ENCODE results near the gene DPM2.

DNA sequence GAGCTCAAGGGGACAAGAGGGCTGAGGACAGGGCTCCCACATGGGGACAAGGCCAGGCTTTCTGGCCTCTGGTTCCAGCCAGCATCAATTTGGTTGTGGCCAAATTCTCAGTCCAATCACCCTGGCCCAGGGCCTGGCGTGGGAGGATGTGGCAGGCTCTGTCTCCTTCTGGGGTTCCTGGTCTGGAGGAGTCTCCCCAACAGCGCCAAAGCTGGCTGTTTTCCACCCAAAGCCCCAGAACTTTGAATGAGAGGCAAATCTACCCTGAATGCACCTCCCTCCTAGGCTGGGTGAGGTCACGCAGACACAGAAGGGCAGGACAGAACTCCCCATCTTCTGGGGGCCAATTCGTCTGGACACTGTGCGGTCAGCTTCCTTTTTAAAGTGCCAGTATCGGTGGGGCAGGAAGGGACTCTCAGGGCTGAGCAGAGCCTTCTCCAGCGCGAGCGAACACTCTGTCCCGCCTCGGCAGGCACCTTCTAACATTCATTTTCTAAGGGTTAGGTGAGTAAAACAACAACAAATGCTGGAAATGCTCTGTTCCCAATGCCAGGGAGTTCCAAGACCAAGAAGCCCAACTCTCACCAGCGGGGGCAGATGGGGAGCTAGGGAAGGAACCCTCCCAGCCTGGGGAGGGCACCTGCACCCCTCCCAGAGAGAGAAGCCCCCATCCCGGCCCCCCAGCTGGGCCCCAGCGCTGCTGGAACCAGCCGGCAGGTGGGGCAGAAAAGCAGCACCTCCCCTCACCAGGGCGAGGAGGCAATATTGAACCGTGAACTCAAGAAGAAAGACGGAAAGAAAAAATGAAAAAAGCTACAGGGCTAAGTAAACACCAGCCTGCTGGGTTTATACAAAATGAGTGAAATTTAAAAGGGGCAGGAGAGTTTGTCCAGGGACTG lies 3.7 kb upstream of the DPM2 start:
- TF ChIP-seq POLR2A (IDR thresholded peaks at IDR 0.05) = no peak
- TF ChIP-seq, protein P1, sequence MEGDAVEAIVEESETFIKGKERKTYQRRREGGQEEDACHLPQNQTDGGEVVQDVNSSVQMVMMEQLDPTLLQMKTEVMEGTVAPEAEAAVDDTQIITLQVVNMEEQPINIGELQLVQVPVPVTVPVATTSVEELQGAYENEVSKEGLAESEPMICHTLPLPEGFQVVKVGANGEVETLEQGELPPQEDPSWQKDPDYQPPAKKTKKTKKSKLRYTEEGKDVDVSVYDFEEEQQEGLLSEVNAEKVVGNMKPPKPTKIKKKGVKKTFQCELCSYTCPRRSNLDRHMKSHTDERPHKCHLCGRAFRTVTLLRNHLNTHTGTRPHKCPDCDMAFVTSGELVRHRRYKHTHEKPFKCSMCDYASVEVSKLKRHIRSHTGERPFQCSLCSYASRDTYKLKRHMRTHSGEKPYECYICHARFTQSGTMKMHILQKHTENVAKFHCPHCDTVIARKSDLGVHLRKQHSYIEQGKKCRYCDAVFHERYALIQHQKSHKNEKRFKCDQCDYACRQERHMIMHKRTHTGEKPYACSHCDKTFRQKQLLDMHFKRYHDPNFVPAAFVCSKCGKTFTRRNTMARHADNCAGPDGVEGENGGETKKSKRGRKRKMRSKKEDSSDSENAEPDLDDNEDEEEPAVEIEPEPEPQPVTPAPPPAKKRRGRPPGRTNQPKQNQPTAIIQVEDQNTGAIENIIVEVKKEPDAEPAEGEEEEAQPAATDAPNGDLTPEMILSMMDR (IDR thresholded peaks at IDR 0.05) = no peak

Measured in body of pancreas (tissue), 4 donors.